Neural cell (in vitro differentiated cells): Measurements from ENCODE around the gene RHCE. TPM values are rescaled to one million over a fixed set of nuclear protein-coding genes. Genes with fewer than 3 reads are reported as not detected.
"Not testable (repeated sequence)": the region's sequence is repeated elsewhere in the genome, so short reads cannot be mapped to it uniquely, and the experiment has no call there.

Experiments used
- H2AFZ ChIP-seq: fragments of 200-600, 300-800 bp; sonication (generic), shearing (Covaris generic); 2 replicates; pipeline ENCODE4 v1.6.0; 2014; ENCODE audit warnings: low read depth, mild to moderate bottlenecking, antibody characterized with exemption, low read length, moderate library complexity
- H3F3A ChIP-seq: fragments of 200-600 bp; shearing (Covaris generic); 2 replicates; pipeline ENCODE4 v1.6.1; 2016; ENCODE audit warnings: mild to moderate bottlenecking, moderate library complexity, mixed read lengths, antibody characterized with exemption, low read length; ENCODE audit not compliant: insufficient read depth, poor library complexity, severe bottlenecking
- H3K27ac ChIP-seq: fragments of 200-600, 300-800 bp; sonication (generic), shearing (Covaris generic); 2 replicates; pipeline ENCODE4 v1.5.1; 2014; ENCODE audit warnings: mild to moderate bottlenecking, low read length, moderate library complexity
- H3K27me3 ChIP-seq: fragments of 300-800, 200-600 bp; sonication (generic), shearing (Covaris generic); 2 replicates; pipeline ENCODE4 v1.6.0; 2014; ENCODE audit warnings: mild to moderate bottlenecking, low read depth, low read length, moderate library complexity; ENCODE audit not compliant: insufficient read depth
- H3K36me3 ChIP-seq: fragments of 300-800, 200-600 bp; sonication (generic), shearing (Covaris generic); 2 replicates; pipeline ENCODE4 v1.5.1; 2014; ENCODE audit warnings: mild to moderate bottlenecking, antibody characterized with exemption, low read length, moderate library complexity; ENCODE audit not compliant: insufficient read depth
- H3K4me2 ChIP-seq: fragments of 300-800, 200-600 bp; sonication (generic), shearing (Covaris generic); 2 replicates; pipeline ENCODE4 v1.6.0; 2014; ENCODE audit warnings: mild to moderate bottlenecking, low read length
- H3K4me3 ChIP-seq: fragments of 300-800, 200-600 bp; sonication (generic), shearing (Covaris generic); 2 replicates; pipeline ENCODE4 v1.5.1; 2014; ENCODE audit warnings: mild to moderate bottlenecking, low read length, moderate library complexity
- H3K79me2 ChIP-seq: fragments of 200-600 bp; shearing (Covaris generic); replicated peaks from 2 replicates; pipeline ENCODE4 v1.6.0; 2014; ENCODE audit warnings: mild to moderate bottlenecking, low read length, moderate library complexity; ENCODE audit not compliant: insufficient read depth
- H3K9ac ChIP-seq: fragments of 300-800, 200-600 bp; sonication (generic), shearing (Covaris generic); 2 replicates; pipeline ENCODE4 v1.6.1; 2016; ENCODE audit warnings: mild to moderate bottlenecking, low read length, mixed read lengths
- H3K9me2 ChIP-seq: fragments of 200-600 bp; shearing (Covaris generic); 2 replicates; pipeline ENCODE4 v1.6.1; 2016; ENCODE audit warnings: mild to moderate bottlenecking, low read length, mixed read lengths; ENCODE audit not compliant: insufficient read depth
- H3K9me3 ChIP-seq: fragments of 200-600, 300-800 bp; sonication (generic), shearing (Covaris generic); 2 replicates; pipeline ENCODE4 v1.6.1; 2016; ENCODE audit warnings: mild to moderate bottlenecking, mixed run types, low read length, moderate library complexity, mixed read lengths
- H4K20me1 ChIP-seq: fragments of 200-600 bp; shearing (Covaris generic); 2 replicates; pipeline ENCODE4 v1.6.1; 2016; ENCODE audit warnings: mild to moderate bottlenecking, mixed run types; ENCODE audit not compliant: insufficient read depth
- EP300 ChIP-seq: fragments of 450-650 bp; conservative IDR thresholded peaks from 2 replicates; pipeline ENCODE4 v1.6.1; 2014; ENCODE audit warnings: antibody characterized with exemption, mild to moderate bottlenecking, moderate library complexity; ENCODE audit not compliant: poor library complexity, severe bottlenecking
- EZH2 ChIP-seq: fragments of 200-600, 300-800 bp; shearing (Covaris generic), sonication (generic); IDR thresholded peaks from 2 replicates; pipeline ENCODE4 v1.6.1; 2014; ENCODE audit warnings: antibody characterized with exemption, low read length, borderline replicate concordance, mild to moderate bottlenecking; ENCODE audit not compliant: insufficient read depth, poor library complexity, severe bottlenecking
- MXI1 ChIP-seq: fragments of 450-650 bp; conservative IDR thresholded peaks from 2 replicates; pipeline ENCODE4 v1.6.1; 2014; ENCODE audit warnings: antibody characterized with exemption, mild to moderate bottlenecking; ENCODE audit not compliant: poor library complexity, severe bottlenecking
- POLR2AphosphoS5 ChIP-seq: IDR thresholded peaks from 2 replicates; pipeline ENCODE4 v1.6.1; 2012
- RAD21 ChIP-seq: fragments of 450-650 bp; conservative IDR thresholded peaks from 2 replicates; pipeline ENCODE4 v1.6.1; 2014; ENCODE audit warnings: antibody characterized with exemption, mild to moderate bottlenecking, moderate library complexity
- REST ChIP-seq: IDR thresholded peaks from 2 replicates; pipeline ENCODE4 v1.6.1; 2012; ENCODE audit warnings: borderline replicate concordance
- SMC3 ChIP-seq: fragments of 450-650 bp; conservative IDR thresholded peaks from 2 replicates; pipeline ENCODE4 v1.6.1; 2014; ENCODE audit warnings: antibody characterized with exemption, mild to moderate bottlenecking, moderate library complexity; ENCODE audit not compliant: poor library complexity
- TAF1 ChIP-seq: IDR thresholded peaks from 2 replicates; pipeline ENCODE4 v1.6.1; 2012; ENCODE audit warnings: low read depth
- polyA minus RNA-seq: library from RNA; depleted of rRNA, polyadenylated mRNA; stranded (reverse); fragments of >200 nt; gene quantifications from 2 replicates; pipeline ENCODE4 v1.2.3, GENCODE V29; 2014
- polyA plus RNA-seq: library from polyadenylated mRNA; depleted of rRNA; stranded (reverse); fragments of >200 nt; gene quantifications from 2 replicates; pipeline ENCODE4 v1.2.3, GENCODE V29; 2014
- TF ChIP-seq, protein P1 (sequence below): fragments of 450-650 bp; IDR thresholded peaks from 2 replicates; pipeline ENCODE4 v1.5.1; 2014; ENCODE audit warnings: antibody characterized with exemption, mild to moderate bottlenecking, moderate library complexity; ENCODE audit not compliant: poor library complexity, severe bottlenecking

RHCE gene
- polyA plus RNA-seq (1.1 and 1.7 TPM in 2 replicates), polyA minus RNA-seq (0.46 and 0.97 TPM in 2 replicates)

- not testable (repeated sequence) for H2AFZ ChIP-seq, H3K36me3 ChIP-seq, H3K4me2 ChIP-seq, H3F3A ChIP-seq, H3K9me2 ChIP-seq, H3K9ac ChIP-seq, H3K27me3 ChIP-seq, H4K20me1 ChIP-seq, H3K27ac ChIP-seq, H3K79me2 ChIP-seq, H3K4me3 ChIP-seq, H3K9me3 ChIP-seq
These were observed at the start of gene RHCE for GRCh38 chr1:25420715-25421114. Gene RHCE (minus strand): TSS chr1:25420825. CDS start chr1:25420786, 39 bp downstream.

DNA sequence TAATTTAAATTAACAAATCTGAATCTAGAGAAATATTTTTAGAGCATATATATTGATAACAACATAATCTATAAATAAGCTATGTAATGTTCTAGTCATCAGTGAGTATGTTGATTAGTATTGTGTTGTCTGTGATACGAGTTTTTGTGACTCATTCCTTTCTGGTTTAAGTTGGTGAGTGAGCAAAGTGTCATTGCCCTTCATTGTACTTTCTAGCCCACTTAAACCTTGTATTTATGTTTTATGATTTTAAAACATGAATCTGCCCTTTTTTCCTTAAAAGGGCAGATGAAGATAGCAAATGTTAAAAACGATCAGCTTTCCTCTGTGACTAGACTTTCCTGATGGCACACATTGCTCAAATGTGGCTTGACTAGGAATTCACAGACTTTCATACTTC, 48.6 kb upstream of the RHCE start:
- H3K4me2 ChIP-seq = no peak overlapping the region
- peaks cover 60% of the 10 kb centered on the region for H3K79me2 ChIP-seq
- H3K4me3 ChIP-seq = no peak overlapping the region
- TF ChIP-seq TAF1 = no peak
- TF ChIP-seq RAD21 = no peak
- no peak for TF ChIP-seq POLR2AphosphoS5
- TF ChIP-seq MXI1 = no peak
- no peak for TF ChIP-seq SMC3
- TF ChIP-seq EP300 = no peak
- TF ChIP-seq, protein P1, sequence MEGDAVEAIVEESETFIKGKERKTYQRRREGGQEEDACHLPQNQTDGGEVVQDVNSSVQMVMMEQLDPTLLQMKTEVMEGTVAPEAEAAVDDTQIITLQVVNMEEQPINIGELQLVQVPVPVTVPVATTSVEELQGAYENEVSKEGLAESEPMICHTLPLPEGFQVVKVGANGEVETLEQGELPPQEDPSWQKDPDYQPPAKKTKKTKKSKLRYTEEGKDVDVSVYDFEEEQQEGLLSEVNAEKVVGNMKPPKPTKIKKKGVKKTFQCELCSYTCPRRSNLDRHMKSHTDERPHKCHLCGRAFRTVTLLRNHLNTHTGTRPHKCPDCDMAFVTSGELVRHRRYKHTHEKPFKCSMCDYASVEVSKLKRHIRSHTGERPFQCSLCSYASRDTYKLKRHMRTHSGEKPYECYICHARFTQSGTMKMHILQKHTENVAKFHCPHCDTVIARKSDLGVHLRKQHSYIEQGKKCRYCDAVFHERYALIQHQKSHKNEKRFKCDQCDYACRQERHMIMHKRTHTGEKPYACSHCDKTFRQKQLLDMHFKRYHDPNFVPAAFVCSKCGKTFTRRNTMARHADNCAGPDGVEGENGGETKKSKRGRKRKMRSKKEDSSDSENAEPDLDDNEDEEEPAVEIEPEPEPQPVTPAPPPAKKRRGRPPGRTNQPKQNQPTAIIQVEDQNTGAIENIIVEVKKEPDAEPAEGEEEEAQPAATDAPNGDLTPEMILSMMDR = no peak
- no peak for TF ChIP-seq EZH2
- no peak for TF ChIP-seq REST
- H3F3A ChIP-seq = no peaks in the 10 kb centered on the region
- no peaks in the 10 kb centered on the region for H3K9me2 ChIP-seq
- H3K36me3 ChIP-seq = no peaks in the 10 kb centered on the region
- H3K27ac ChIP-seq = no peak overlapping the region
- H2AFZ ChIP-seq = no peak overlapping the region
- peaks cover 12% of the 10 kb centered on the region for H4K20me1 ChIP-seq
- no peaks in the 10 kb centered on the region for H3K27me3 ChIP-seq
- H3K9ac ChIP-seq = no peak overlapping the region
- no peaks in the 10 kb centered on the region for H3K9me3 ChIP-seq

GRCh38 chr1:25468033-25468432, 47.4 kb upstream of the RHCE start:
- no peaks in the 10 kb centered on the region for H3K36me3 ChIP-seq
- no peak overlapping the region for H3K27ac ChIP-seq
- H2AFZ ChIP-seq = no peak overlapping the region
- H3K79me2 ChIP-seq = peaks cover 56% of the 10 kb centered on the region
- no peak overlapping the region for H3K4me2 ChIP-seq
- H4K20me1 ChIP-seq = peaks cover 11% of the 10 kb centered on the region
- H3K4me3 ChIP-seq = no peak overlapping the region
- no peaks in the 10 kb centered on the region for H3K9me3 ChIP-seq
- H3K9me2 ChIP-seq = no peaks in the 10 kb centered on the region
- TF ChIP-seq RAD21 (no peak), REST (no peak), TAF1 (no peak), EP300 (no peak), POLR2AphosphoS5 (no peak), MXI1 (no peak), EZH2 (no peak), SMC3 (no peak)
- TF ChIP-seq, protein P1 = no peak
- H3F3A ChIP-seq = no peaks in the 10 kb centered on the region
- H3K27me3 ChIP-seq = no peaks in the 10 kb centered on the region
- no peak overlapping the region for H3K9ac ChIP-seq
